Measurements from ENCODE around the gene SMG7. TPM values are rescaled to one million over a fixed set of nuclear protein-coding genes. Genes with fewer than 3 reads are reported as not detected.

Gene SMG7
- total RNA-seq, 1 experiment from 2014 or later = 54.1 TPM

GRCh38 chr1:183522104-183522503 is 49.8 kb downstream of the SMG7 start:
- no peak overlapping the region for H2AFZ ChIP-seq (ENCODE audit: low read depth, low read length, poor library complexity, severe bottlenecking)
- ChIA-PET CTCF (no interaction called here), POLR2A (no interaction called here), RAD21 (ENCODE audit: low non-redundant PET in 1 of 2, low total read pairs in 2 of 2, uncharacterized antibody in 2 of 2, unreplicated experiment in 2 of 2) (no interaction called here)
- H3K9me3 ChIP-seq (ENCODE audit: control insufficient read depth in 1 of 2, insufficient read depth in 1 of 2, low read depth in 1 of 2, low read length in 2 of 2) = no peaks in the 10 kb centered on the region
- BruUV-seq (replicated peaks) = no TSS peak
- ATAC-seq (no peak), DNase-seq (ENCODE audit: low read depth, low spot score) (no peak)
- H3K27ac ChIP-seq (ENCODE audit: low read depth, low read length) = no peak overlapping the region
- no peaks in the 10 kb centered on the region for H3K4me1 ChIP-seq (ENCODE audit: control insufficient read depth in 1 of 2, insufficient read depth in 2 of 2, low read length in 2 of 2)
- no peaks in the 10 kb centered on the region for H3K9me2 ChIP-seq (ENCODE audit: insufficient read depth)
- no peaks in the 10 kb centered on the region for H3K27me3 ChIP-seq (ENCODE audit: insufficient read depth, low read length)
- intact Hi-C loops (cut with micrococcal nuclease) = no loop called here
- no peak overlapping the region for H3K4me3 ChIP-seq (replicated peaks in 1 of 2; ENCODE audit: low read depth in 1 of 2, low read length in 2 of 2)
- H3K9ac ChIP-seq (ENCODE audit: low read length) = no peak overlapping the region
- no peaks in the 10 kb centered on the region for H4K20me1 ChIP-seq (ENCODE audit: insufficient read depth)
- no peaks in the 10 kb centered on the region for H3K79me2 ChIP-seq (ENCODE audit: insufficient read depth, low read length)
- H3K36me3 ChIP-seq (ENCODE audit: control insufficient read depth in 1 of 2, insufficient read depth in 2 of 2, low read length in 2 of 2) = peaks cover 9 to 29% of the 10 kb centered on the region in 2 experiments; a peak in 3 of 4 replicates
- TF ChIP-seq CEBPB (IDR thresholded peaks at IDR 0.05; ENCODE audit: low read depth) (no peak), ZNF274 (IDR thresholded peaks at IDR 0.05; ENCODE audit: low read depth, low read length) (no peak), SRF (IDR thresholded peaks at IDR 0.05; ENCODE audit: low read depth) (no peak), SP1 (IDR thresholded peaks at IDR 0.05; ENCODE audit: low read depth) (no peak), CTCF (IDR thresholded peaks at IDR 0.05 in 2 of 3, conservative IDR thresholded peaks at IDR 0.05 in 1 of 3; ENCODE audit: borderline replicate concordance in 1 of 3, insufficient read depth in 1 of 3, low read depth in 2 of 3, low read length in 2 of 3) (no peak), POLR2AphosphoS5 (IDR thresholded peaks at IDR 0.05; ENCODE audit: low read depth, low read length) (no peak), EGR1 (IDR thresholded peaks at IDR 0.05; ENCODE audit: low read depth) (no peak), FOSL1 (IDR thresholded peaks at IDR 0.05; ENCODE audit: low read depth) (no peak), ZBTB33 (IDR thresholded peaks at IDR 0.05; ENCODE audit: extremely low read depth, insufficient replicate concordance, low read length) (no peak), YY1 (IDR thresholded peaks at IDR 0.05; ENCODE audit: extremely low read depth, insufficient replicate concordance, low read depth, low read length) (no peak), TCF7L2 (IDR thresholded peaks at IDR 0.05; ENCODE audit: borderline replicate concordance, extremely low read depth, insufficient read depth, insufficient read length) (no peak), RAD21 (IDR thresholded peaks at IDR 0.05; ENCODE audit: low read depth) (no peak), EZH2 (IDR thresholded peaks at IDR 0.05) (no peak)
- TF ChIP-seq, protein P1, sequence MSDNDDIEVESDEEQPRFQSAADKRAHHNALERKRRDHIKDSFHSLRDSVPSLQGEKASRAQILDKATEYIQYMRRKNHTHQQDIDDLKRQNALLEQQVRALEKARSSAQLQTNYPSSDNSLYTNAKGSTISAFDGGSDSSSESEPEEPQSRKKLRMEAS (IDR thresholded peaks at IDR 0.05) = no peak
- no peak overlapping the region for H3K4me2 ChIP-seq (ENCODE audit: low read length)
